Lung microvascular endothelial cell (primary cell): ENCODE measurements around the gene SLC38A11. TPM values are rescaled to one million over a fixed set of nuclear protein-coding genes. Genes with fewer than 3 reads are reported as not detected.
A peak's percentile ranks its signal among the peaks of the same experiment; 100 is the strongest.

Experiments
- DNase-seq, 2 donors: peaks; one replicate each; pipeline versions ENCODE4 v3.0.0 to v3.0.0-alpha.2; 2010; ENCODE audit warnings: low read depth in 2 of 2
- total RNA-seq: library from RNA; depleted of rRNA; stranded (reverse); fragments of >200 nt; gene quantifications from 2 replicates; pipeline ENCODE4 v1.2.1, GENCODE V29; 2014

SLC38A11 gene
- total RNA-seq, 1 donor from 2014 or later = not detected

DNA sequence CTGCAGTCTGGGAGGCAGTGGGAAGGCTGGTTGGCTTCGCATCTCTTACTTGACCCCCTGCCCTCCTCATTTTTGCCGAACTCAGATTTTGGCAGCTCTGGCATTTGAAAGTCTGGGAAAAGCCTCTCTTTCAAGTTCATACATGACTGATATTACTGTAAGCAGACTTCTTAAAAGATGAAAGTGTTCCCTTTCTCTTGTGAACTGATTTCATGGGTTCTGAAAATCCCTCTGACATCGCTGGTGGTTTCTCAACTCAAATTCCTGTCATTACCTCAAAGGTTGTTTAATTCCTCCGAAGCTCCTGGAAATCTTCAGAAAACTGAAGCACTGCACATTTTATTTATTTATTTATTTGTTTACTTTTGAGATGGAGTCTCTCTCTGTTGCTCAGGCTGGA, 16.9 kb upstream of the SLC38A11 start:
- DNase-seq = no peak

DNA sequence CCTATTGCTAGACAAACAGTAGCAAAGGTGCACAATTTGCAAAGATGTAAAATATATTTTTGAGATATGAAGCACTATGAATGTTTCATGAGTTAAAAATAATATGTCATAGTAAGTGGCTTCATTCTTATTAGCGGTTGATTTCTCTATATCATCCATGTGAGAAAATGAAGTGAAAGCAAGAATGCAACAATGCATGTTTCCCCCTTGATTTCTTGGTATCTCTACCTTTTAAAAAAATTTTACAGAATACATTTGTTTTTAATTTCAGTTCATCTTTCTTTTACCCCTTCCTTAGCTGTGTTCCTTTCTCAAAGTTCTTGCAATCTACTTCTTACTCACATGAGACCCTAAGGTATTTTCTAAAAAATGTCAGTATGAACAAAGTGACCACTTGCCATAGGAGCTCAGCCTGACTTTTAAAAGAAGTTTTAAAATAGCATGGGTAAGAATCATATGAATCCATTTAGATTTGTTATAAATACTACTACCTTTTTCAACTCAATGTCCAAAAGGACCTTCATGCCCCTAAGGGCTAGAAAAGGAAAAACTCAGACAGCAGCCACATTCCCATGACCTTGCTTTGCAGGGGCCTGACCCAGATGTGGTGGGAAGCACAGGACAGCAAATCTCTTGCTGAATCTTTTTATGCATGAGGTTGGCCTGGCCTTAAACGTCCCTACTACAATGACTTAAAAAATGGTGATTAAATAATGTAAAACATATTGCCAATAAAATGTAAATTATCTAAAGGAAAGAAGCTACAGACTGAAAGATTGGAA, 14.8 kb upstream of the SLC38A11 start:
- DNase-seq = no peak

GRCh38 chr2:164967781-164968228, 12.5 kb upstream of the SLC38A11 start:
- DNase-seq = peak in 1 of 2 donors; percentile 2

DNA sequence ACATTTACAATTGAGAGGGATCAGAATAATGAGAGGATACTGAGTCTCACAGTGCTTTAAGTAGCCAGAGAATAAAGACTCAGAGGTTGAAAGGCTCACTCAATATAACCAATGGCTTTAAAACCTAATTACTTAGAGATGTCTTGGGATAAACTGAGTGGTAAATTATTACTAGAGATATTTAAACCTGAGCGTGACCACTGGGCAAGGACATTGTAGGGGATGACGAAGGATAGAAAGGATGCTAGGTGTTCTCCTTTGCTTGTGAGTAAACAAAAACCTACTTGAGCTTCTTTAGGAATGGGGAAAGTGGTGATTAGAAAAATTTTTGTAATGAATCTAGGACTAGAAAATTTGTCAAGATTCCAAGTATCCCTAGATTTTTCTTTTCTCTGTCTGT, 12.0 kb upstream of the SLC38A11 start:
- no peak for DNase-seq

GRCh38 chr2:164964700-164965099, 9.4 kb upstream of the SLC38A11 start:
- no peak for DNase-seq

DNA sequence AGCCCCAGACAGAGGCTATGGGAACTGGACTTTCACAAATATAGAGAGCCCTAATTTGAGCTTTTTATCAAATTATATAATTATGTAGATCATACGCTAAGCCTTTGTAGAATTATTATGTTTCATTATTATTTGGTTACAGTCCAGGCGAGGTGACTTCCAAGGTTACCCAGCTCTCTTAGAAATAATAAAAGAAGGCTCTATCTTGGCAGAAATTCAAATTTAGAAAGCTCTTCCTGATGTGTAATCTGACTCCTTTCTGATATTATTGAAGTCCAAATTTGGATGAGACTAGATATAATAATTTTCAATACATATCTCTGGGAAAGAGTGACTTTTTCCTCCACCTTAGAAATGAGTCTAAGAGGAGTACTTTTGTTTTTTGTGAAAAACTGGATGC, 4.8 kb upstream of the SLC38A11 start:
- DNase-seq = peak in 1 of 2 donors; percentile 15

GRCh38 chr2:164954186-164954585, 1.1 kb downstream of the SLC38A11 start:
- no peak for DNase-seq

- no peak for DNase-seq
Measured at GRCh38 chr2:164953279-164953678, 2.0 kb downstream of the SLC38A11 start.

DNA sequence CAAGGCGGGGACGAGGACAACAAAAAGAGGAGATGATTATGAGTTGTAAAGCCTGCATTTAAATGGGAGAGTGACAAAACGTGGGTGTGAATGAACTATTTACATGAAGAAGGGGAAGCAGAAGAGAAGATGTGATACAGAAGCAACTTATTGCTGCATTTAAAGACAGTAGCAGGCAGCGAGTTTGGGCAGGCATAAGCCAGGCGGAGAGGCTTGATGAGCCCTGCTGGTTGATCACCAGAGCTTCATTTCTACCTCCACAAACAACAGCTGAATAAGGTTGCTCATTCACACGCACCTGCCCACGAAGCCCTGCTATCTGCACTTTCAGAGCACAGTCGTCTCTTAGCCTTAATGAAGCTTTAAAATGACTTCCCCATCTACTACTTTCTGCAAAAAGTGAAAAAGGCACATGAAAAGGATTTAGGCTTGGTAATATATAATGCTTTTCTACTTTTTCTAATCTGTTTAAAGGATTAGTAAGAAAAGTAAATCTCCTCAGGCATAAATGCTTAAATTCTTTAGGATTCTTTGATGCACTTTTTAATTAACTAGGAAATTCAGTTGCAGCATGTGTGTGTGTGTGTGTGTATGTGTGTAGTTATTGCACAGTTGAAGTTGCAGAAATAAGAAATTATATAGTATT, 3.1 kb downstream of the SLC38A11 start:
- no peak for DNase-seq

DNA sequence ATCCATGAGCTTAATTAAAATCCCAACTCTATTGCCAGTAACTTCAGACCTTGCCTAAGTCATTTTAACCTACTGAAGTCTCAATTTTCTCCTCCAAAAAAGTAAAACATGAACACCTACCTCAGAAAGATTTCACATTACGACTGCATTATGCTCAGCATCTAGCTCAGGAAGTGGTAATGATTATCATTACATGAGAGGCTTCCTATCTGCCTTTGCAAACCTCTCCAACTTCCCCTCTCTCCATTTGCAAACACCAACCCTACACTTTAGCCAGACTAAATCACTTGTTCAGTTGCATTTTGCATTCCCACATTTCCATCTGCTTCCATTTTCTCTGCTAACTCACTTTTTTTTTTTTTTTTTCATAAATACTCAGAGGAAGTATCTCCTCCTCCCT, 6.8 kb downstream of the SLC38A11 start:
- peak in 1 of 2 donors; percentile 25 for DNase-seq

- DNase-seq = no peak
Measured at GRCh38 chr2:164947281-164947680, 8.0 kb downstream of the SLC38A11 start.

GRCh38 chr2:164943289-164943688, 12.0 kb downstream of the SLC38A11 start:
- DNase-seq = no peak

GRCh38 chr2:164937864-164938401, 17.4 kb downstream of the SLC38A11 start:
- DNase-seq = no peak

DNA sequence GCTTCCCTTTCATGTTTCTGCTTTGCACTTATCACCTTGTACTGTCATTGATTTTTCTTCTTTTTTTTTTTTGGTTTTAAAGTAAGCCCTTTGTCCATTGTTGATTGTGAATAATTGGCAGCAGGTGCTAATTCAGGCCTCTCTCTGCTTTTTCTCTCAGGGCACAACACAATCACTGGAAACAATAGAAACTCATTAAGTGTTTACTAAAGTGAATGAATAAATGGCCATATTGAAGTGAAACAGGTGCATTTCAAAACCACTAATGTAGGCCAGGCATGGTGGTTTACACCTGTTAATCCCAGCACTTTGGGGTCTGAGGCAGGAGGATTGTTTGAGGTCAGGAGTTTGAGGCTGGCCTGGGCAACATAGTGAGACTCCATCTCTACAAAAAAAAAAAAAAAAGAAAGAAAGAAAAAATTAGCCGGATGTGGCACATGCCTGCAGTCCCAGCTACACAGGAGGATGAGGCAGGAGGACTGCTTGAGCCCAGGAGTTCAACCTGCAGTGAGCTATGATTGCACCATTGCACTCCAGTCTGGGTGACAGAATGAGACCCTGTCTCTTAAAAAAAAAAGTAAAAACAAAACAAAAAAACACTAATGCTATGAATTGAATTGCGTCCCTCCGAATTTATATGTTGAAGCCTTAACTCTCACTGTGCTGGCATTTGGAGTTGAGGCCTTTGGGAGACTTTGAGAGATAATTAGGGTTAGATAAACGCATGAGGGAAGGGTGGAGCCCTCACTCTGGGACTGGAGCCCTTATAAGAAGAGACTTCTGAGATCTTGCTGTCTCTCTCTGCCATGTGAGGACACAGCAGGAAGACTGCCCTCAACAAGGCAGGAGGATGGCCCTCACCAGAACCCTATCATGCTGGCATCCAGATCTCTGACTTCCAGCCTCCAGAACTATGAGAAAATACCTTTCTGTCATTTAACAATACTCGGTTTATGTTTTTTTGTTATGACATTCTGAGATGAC, 19.9 kb downstream of the SLC38A11 start:
- no peak for DNase-seq

- no peak for DNase-seq
Measured at GRCh38 chr2:164934401-164935117, 20.8 kb downstream of the SLC38A11 start.

GRCh38 chr2:164933671-164934189, 21.6 kb downstream of the SLC38A11 start:
- DNase-seq = no peak

DNA sequence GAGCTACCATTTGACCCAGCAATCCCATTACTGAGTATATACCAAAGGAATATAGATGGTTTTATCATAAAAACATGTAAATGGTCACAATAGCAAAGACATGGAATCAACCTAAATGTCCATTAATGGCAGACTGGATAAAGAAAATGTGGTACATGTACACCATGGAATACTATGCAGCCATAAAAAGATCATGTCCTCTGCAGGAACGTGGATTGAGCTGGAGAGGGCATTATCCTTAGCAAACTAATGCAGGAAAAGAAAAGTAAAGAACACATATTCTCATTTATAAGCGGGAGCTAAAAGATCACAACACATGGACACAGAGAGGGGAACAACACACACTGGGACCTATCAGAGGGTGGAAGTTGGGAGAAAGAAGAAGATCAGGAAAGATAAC, 22.9 kb downstream of the SLC38A11 start:
- no peak for DNase-seq

DNA sequence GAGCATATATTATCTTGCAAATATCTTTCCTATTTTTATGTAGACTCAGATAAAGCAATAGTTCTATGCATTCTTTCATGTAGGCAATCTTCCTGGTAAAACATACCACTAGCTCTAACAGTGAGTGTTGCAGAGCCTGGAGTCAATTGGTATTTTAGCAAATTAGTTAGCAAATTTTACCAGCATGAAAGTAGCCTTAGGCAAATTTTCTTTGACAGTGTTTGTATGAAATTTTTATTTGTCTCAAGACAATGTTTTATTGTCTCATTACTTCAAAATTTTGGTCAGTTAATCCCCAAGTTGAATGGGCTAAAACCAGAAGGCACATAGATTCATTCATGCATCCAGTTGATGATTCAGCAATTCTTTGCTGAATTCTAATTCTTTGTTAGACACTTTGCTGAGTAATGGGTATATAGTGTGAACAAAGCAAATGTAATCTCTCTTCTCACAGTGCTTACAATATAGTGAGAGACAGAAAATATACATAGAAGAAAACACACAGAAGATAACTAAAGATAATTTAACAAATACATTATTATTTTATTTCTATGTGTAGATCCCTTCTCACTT, 27.1 kb downstream of the SLC38A11 start:
- no peak for DNase-seq

- DNase-seq = peak in 1 of 2 donors; percentile 2
Measured at GRCh38 chr2:164922134-164922533, 33.2 kb downstream of the SLC38A11 start.

GRCh38 chr2:164920430-164920829, 34.9 kb downstream of the SLC38A11 start:
- DNase-seq = peak in 1 of 2 donors; percentile 22
